Right lobe of liver (tissue), 4 donors: ENCODE measurements around the gene SNUPN.
A peak's percentile ranks its signal among the peaks of the same experiment; 100 is the strongest.

Experiments
- CTCF ChIP-seq, 4 donors: fragments of 200-600 bp in 3 of 4; fragments of 450-650 bp in 1 of 4; IDR thresholded peaks; one replicate each; pipeline versions ENCODE4 v1.5.1 to v1.8.0; 2016 to 2022; ENCODE audit warnings: antibody characterized with exemption in 4 of 4, mild to moderate bottlenecking in 2 of 4
- POLR2A ChIP-seq: fragments of 450-650 bp; IDR thresholded peaks from one replicate; pipeline ENCODE4 v1.6.1; 2017; ENCODE audit warnings: antibody characterized with exemption, mild to moderate bottlenecking
- donor health status: DM: no; HTN: no; CAD: no.
- donor health status: DM: no; HTN: no; CAD: no.
- donor health status: DM: no; HTN: yes; CAD: no.

DNA sequence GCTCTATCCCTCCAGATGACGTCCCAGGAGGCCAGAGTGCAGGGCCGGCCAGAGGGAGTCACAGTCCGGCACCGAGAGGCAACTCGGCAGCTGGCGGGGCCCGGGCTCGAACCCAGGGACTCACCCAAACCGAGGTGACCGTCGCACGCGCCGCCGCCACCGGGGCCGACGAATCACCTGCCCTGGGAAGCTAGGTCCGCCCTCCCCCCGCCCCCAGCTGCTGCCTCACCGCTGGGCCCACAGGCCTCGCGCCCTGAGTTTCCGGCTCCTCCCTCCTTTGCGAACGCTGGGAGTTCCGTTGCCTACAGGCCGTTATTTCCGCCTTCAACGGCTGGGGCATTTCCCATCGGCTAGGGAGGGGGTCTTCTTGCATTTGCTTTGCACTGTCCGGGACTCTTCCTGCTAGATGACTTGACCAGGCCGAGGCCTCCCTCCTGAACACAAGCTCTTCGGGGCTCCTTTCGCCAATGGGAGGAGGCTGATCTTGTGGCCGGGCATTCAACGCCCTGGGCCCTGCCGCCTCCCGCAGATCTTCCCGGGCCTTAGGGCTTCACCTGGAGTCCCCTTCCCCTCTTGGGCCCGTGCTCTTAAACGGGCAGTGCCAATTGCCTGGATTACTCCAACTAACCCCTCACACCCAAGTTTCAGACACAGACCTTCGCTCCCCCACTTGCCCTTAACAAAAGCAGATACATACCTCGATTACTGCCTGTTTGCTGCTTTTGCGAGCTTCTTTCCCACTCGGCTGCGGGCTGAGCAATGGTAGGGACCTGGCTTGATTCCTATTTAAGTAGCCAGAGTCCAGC is at the start of gene SNUPN:
- TF ChIP-seq CTCF (IDR thresholded peaks at IDR 0.05) (no peak), POLR2A (peak; percentile 62)
